Posterior vena cava (tissue), 2 donors: Measurements from ENCODE around the gene KRTAP4-2. TPM values are rescaled to one million over a fixed set of nuclear protein-coding genes. Genes with fewer than 3 reads are reported as not detected.
"Not testable (repeated sequence)": the region's sequence is repeated elsewhere in the genome, so short reads cannot be mapped to it uniquely, and the experiment has no call there.

ENCODE experiments used
- DNase-seq: peaks from one replicate; pipeline ENCODE4 v3.0.0-alpha.2; 2020; ENCODE audit warnings: low spot score
- intact Hi-C, 2 donors: fragments of 100-400 bp; cut with DNase I; formaldehyde crosslinking; loops; one replicate each; pipeline versions ENCODE4 v1.14.1 to v1.14.2; 2022 to 2023
- long read RNA-seq, 2 donors: library from polyadenylated mRNA; unstranded; transcript quantifications; one replicate each; pipeline ENCODE4 v2.0.0, GENCODE V29; 2020 to 2021
- total RNA-seq, 2 donors: library from RNA; stranded (reverse); fragmentation: NEBNext Ultra II Directional; extraction: Animal tissue kit (Norgen Biotek cat#: 25700); gene quantifications; one replicate each; pipeline ENCODE4 v1.2.1, GENCODE V29; 2021
- donor health status: DM: yes; HTN: yes; CAD: no.
- donor health status: DM: yes; HTN: yes; CAD: no.

KRTAP4-2 gene
- not detected for total RNA-seq
- long read RNA-seq, donor 1 = 0 reads
- long read RNA-seq, donor 2 = 0 reads

DNA sequence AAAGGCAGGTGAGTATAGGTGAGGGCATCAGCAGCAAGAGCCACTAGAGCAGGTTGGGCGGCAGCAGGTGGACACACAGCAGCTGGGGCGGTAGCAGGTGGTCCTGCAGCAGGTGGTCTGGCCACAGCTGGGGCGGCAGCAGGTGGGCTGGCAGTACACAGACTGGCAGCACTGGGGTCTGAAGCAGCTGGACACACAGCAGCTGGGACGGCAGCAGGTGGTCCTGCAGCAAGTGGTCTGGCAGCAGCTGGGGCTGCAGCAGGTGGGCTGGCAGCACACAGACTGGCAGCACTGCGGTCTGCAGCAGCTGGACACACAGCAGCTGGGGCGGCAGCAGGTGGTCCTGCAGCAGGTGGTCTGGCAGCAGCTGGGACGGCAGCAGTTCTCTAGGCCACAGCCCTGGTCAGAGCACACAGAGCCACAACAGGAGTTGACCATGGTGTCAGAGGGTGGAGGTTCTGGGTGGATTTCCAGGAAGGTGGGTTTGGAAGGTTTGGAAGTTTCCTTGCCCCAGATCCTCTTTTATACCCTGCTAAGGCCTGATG lies at the start of gene KRTAP4-2:
Gene KRTAP4-2, minus strand, starts transcription at position 495 of the 545 bp plus-strand sequence. Its CDS starts 57 bp downstream, at position 438.
- DNase-seq = no peak
- intact Hi-C loops = no loop called here

DNA sequence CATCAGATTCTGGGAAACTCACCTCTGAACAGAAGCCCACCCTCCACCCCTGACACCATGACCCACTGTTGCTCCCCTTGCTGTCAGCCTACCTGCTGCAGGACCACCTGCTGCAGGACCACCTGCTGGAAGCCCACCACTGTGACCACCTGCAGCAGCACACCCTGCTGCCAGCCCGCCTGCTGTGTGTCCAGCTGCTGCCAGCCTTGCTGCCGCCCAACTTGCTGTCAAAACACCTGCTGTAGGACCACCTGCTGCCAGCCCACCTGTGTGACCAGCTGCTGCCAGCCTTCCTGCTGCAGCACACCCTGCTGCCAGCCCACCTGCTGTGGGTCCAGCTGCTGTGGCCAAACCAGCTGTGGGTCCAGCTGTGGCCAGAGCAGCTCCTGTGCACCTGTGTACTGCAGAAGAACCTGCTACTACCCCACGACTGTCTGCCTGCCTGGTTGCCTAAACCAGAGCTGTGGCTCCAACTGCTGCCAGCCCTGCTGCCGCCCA lies 48.6 kb upstream of the KRTAP4-2 start, which contains the start of gene KRTAP9-2:
Gene KRTAP9-2, plus strand, starts transcription at position 51 of the 498 bp plus-strand sequence. Its CDS starts 7 bp downstream, at position 58.
- DNase-seq, intact Hi-C loops: not testable (repeated sequence)

GRCh38 chr17:41226051-41226450 lies 48.0 kb upstream of the KRTAP4-2 start:
- no peak for DNase-seq
- intact Hi-C loops = no loop called here

- no peak for DNase-seq
- intact Hi-C loops = no loop called here
Measured at GRCh38 chr17:41223821-41224220, 45.8 kb upstream of the KRTAP4-2 start.

GRCh38 chr17:41215681-41216080 lies 37.7 kb upstream of the KRTAP4-2 start:
- intact Hi-C loops = no loop called here
- DNase-seq = no peak

DNA sequence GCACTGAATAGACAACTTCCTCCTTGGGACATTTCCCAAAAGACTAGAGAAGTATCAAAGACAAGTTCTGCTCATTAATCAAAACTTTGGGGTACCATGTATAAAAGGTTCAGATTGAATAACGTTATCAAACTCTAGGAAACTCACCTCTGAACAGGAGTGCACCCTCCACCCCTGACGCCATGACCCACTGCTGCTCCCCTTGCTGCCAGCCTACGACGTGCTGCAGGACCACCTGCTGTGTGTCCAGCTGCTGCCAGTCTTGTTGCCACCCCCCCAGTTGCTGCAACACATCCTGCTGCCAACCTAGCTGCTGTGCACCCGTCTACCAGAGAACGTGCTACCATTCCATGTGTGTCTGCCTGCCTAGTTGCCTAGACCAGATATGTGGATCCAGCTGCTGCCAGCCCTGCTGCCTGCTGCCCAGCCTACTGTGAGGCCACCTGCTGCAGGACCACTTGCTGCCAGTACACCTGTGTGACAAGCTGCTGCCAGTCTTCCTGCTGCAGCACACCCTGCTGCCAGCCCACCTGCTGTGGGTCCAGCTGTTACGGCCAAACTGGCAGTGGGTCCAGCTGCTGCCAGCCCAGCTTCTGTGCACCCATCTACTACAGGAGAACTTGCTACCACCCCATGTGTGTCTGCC lies 34.6 kb upstream of the KRTAP4-2 start:
- no peak for DNase-seq
- intact Hi-C loops = no loop called here

DNA sequence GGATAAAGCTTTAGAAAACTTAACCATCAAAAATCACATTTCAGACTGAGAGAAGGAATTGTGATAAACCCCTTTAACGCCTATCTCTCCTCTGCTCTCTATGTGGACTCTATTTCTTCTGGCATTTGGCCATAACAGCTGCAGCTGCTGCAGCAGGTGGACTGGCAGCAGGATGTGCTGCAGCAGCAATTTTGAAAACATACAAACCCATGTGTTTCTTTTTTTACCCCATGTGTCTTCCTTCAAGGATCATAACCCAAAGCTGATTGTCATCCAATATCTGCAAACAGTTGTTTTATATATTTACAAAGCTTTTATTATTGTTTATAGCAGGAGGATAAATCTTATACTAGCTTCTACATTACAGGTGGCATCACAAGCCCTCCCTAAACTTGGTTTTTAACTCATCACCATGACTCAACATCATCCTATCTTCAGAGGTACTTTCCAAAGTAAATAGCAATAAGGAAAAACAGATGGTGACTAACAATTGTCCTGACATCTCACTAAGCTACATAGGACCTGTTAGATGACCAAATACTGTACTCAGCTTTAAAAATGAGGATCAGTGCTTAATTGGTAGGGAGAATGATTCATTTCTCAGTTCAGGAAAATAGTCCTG lies 33.9 kb upstream of the KRTAP4-2 start:
- intact Hi-C loops = no loop called here
- DNase-seq = no peak

DNA sequence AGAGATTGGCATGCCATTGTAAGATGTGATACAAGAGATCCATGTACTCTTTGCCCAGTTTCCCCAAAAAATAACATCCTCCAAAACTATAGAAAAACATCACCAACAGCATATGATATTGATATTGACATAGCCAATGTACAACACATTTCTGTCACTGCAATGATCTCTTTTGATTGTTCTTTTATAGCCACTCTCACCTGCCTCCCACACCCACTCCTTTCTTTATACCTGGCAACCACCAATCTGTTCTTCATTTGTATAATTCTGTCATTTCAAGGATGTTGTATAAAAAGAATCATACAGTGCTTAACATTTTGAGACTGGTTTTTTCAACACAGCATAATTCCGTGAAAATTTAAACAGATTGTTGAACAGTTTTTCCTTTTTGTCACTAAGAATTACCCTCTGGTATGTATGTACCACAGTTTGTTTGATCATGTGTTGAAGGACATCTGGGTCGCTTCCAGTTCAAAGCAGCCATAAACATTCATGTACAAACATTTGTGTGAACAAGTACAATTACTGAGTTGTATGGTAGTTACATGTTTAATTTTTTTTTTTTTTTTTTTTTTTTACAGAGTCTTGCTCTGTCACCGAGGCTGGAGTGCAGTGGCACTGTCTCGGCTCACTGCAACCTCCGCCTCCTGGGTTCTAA lies 21.5 kb upstream of the KRTAP4-2 start:
- DNase-seq = no peak
- intact Hi-C loops = loop anchor here in 1 of 2 donors (10.0 kb wide), 1 partner anchor 535 kb away; the partner anchor contains the start of gene KRT222

- intact Hi-C loops = loop anchor here in 1 of 2 donors (10.0 kb wide), 1 partner anchor 531 kb away; the partner anchor contains the start of gene KRT222
- DNase-seq = no peak
Measured at GRCh38 chr17:41196068-41196467, 18.0 kb upstream of the KRTAP4-2 start.

- intact Hi-C loops = loop anchor here in 1 of 2 donors (10.0 kb wide), 1 partner anchor 526 kb away; the partner anchor contains the start of gene KRT222
- DNase-seq = no peak
Measured at GRCh38 chr17:41190328-41190727, 12.3 kb upstream of the KRTAP4-2 start.

DNA sequence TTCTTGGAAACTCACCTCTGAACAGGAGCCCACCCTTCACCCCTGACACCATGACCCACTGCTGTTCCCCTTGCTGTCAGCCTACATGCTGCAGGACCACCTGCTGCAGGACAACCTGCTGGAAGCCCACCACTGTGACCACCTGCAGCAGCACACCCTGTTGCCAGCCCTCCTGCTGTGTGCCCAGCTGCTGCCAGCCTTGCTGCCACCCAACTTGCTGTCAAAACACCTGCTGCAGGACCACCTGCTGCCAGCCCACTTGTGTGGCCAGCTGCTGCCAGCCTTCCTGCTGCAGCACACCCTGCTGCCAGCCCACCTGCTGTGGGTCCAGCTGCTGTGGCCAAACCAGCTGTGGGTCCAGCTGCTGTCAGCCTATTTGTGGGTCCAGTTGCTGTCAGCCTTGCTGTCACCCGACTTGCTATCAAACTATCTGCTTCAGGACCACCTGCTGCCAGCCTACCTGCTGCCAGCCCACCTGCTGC lies 11.9 kb upstream of the KRTAP4-2 start, which contains the start of gene KRTAP9-1:
Gene KRTAP9-1, plus strand, starts transcription at position 51 of the 482 bp plus-strand sequence. Its CDS starts 0 bp downstream, at position 51.
- DNase-seq = not testable (repeated sequence)

GRCh38 chr17:41186872-41187271 lies 8.9 kb upstream of the KRTAP4-2 start:
- intact Hi-C loops = no loop called here
- no peak for DNase-seq

More for the DNA sequence above, 11.9 kb upstream of the KRTAP4-2 start, which contains the start of gene KRTAP9-1:
- intact Hi-C loops = loop anchor here in 1 of 2 donors (10.0 kb wide), 1 partner anchor 525 kb away; the partner anchor contains the start of gene KRT222

DNA sequence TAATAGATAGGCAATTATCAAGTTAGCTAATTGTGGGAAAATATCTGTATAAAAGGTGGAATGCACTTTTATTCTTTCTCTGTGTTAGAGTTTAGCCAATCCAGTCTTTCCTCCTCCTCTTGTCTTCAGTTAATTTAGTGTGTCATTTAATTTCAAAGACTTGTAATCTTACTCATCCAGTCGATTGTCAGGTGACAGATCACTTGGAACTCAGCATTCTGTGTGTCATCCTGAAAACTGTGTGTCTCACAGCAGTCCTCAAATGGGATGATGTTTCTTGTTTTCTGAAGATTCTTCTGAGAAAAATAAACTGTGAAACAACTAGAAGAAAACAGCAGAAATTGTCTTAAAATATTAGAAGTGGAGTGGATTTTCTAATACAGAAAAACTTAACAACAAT lies 7.0 kb upstream of the KRTAP4-2 start:
- intact Hi-C loops = no loop called here
- DNase-seq = no peak

- intact Hi-C loops = no loop called here
- no peak for DNase-seq
Measured at GRCh38 chr17:41184480-41184961, 6.5 kb upstream of the KRTAP4-2 start, which contains the start of gene KRTAP4-1. KRTAP4-1 (minus strand) TSS chr17:41184911; CDS start chr17:41184854, 57 bp downstream.

GRCh38 chr17:41178843-41179616 lies 1.0 kb upstream of the KRTAP4-2 start:
- intact Hi-C loops = no loop called here
- no peak for DNase-seq

DNA sequence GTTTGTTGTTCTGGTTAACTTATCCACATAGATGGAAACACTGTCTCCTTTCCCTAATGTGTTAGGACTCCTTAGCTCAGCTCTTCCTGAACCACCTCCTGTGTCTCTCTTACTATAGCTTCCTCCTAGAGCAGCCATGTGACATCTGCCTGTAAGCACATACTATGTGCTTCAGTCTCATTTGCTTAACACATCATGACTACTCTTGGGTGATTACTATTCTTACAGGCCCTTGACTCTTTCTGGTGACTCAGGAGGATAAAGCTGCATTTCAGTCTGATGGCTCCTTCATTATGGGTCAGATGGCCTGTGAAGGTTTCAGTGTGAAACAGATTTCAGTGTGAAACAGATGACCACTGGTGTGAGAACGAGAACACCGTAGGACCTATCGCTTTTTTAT lies 320 bp upstream of the KRTAP4-2 start:
- intact Hi-C loops = no loop called here
- no peak for DNase-seq

- intact Hi-C loops = no loop called here
- no peak for DNase-seq
Measured at GRCh38 chr17:41176744-41177387, 1.2 kb downstream of the KRTAP4-2 start.

GRCh38 chr17:41171886-41172285 lies 6.1 kb downstream of the KRTAP4-2 start:
- no peak for DNase-seq
- intact Hi-C loops = no loop called here
